SU-DHL-6 (cell line): Measurements from ENCODE around the gene RIC8B.

Source experiments
- H2AFZ ChIP-seq: fragments of 200-600 bp; sonication (generic); 2 replicates; pipeline ENCODE4 v1.6.1; 2014; ENCODE audit warnings: low read depth, mild to moderate bottlenecking, moderate library complexity, mixed read lengths, antibody characterized with exemption, low read length; ENCODE audit not compliant: severe bottlenecking
- H3F3A ChIP-seq: fragments of 200-600 bp; shearing (Covaris generic); 2 replicates; pipeline ENCODE4 v1.6.0; 2016; ENCODE audit warnings: antibody characterized with exemption, mild to moderate bottlenecking; ENCODE audit not compliant: insufficient read depth
- H3K27ac ChIP-seq: fragments of 200-600 bp; sonication (generic); 2 replicates; pipeline ENCODE4 v1.5.1; 2016; ENCODE audit warnings: low read depth, mild to moderate bottlenecking, low read length, moderate library complexity, mixed read lengths
- H3K27me3 ChIP-seq: fragments of 200-600 bp; sonication (generic), shearing (Covaris generic); 2 replicates; pipeline ENCODE4 v1.6.0; 2014; ENCODE audit warnings: mild to moderate bottlenecking, low read length
- H3K36me3 ChIP-seq: fragments of 200-600 bp; sonication (generic); 2 replicates; pipeline ENCODE4 v1.6.1; 2014; ENCODE audit warnings: mild to moderate bottlenecking, low read length, mixed read lengths
- H3K4me2 ChIP-seq: fragments of 300-600, 200-600 bp; shearing (Covaris generic), sonication (generic); 2 replicates; pipeline ENCODE4 v1.6.0; 2014; ENCODE audit warnings: low read length, low read depth, mild to moderate bottlenecking; ENCODE audit not compliant: poor library complexity, severe bottlenecking
- H3K4me3 ChIP-seq: fragments of 200-600 bp; sonication (generic); 2 replicates; pipeline ENCODE4 v1.5.1; 2014; ENCODE audit warnings: antibody characterized with exemption, low read length, mild to moderate bottlenecking, mixed read lengths; ENCODE audit not compliant: insufficient read depth, poor library complexity, severe bottlenecking
- H3K79me2 ChIP-seq: fragments of 200-600 bp; sonication (generic); 2 replicates; pipeline ENCODE4 v1.6.1; 2014; ENCODE audit warnings: mild to moderate bottlenecking, low read length, moderate library complexity; ENCODE audit not compliant: insufficient read depth
- H3K9ac ChIP-seq: fragments of 200-600 bp; sonication (generic); 2 replicates; pipeline ENCODE4 v1.7.0; 2014; ENCODE audit warnings: mild to moderate bottlenecking, low read length
- H3K9me2 ChIP-seq: fragments of 200-600 bp; sonication (generic); replicated peaks from 2 replicates; pipeline ENCODE4 v1.6.1; 2014; ENCODE audit warnings: low read length; ENCODE audit not compliant: insufficient read depth
- H3K9me3 ChIP-seq: fragments of 200-600 bp; sonication (generic); 2 replicates; pipeline ENCODE4 v1.6.1; 2014; ENCODE audit warnings: low read length, mixed read lengths; ENCODE audit not compliant: insufficient read depth
- H4K20me1 ChIP-seq: fragments of 200-600 bp; sonication (generic); 2 replicates; pipeline ENCODE4 v1.6.1; 2014; ENCODE audit warnings: low read depth, mild to moderate bottlenecking, antibody characterized with exemption, low read length, moderate library complexity, mixed read lengths
- CTCF ChIP-seq: fragments of 200-600 bp; sonication (generic); IDR thresholded peaks from one replicate; pipeline ENCODE4 v1.5.1; 2017; ENCODE audit warnings: antibody characterized with exemption, mild to moderate bottlenecking, low read length, moderate library complexity; ENCODE audit not compliant: insufficient read depth, poor library complexity, severe bottlenecking
- EZH2phosphoT487 ChIP-seq: fragments of 200-600 bp; sonication (generic), shearing (Covaris generic); conservative IDR thresholded peaks from 2 replicates; pipeline ENCODE4 v1.6.1; 2018; ENCODE audit warnings: mild to moderate bottlenecking, antibody characterized with exemption, low read length, moderate library complexity, mixed read lengths

The RIC8B gene

GRCh38 chr12:106816231-106816630, 41.7 kb downstream of the RIC8B start:
- no peaks in the 10 kb centered on the region for H3K9me3 ChIP-seq
- no peak for TF ChIP-seq EZH2phosphoT487
- no peak for TF ChIP-seq CTCF
- H3K27me3 ChIP-seq, result no peaks in the 10 kb centered on the region
- H3K27ac ChIP-seq, result no peak overlapping the region
- no peak overlapping the region for H3K9ac ChIP-seq
- no peaks in the 10 kb centered on the region for H3K36me3 ChIP-seq
- H3F3A ChIP-seq, result no peaks in the 10 kb centered on the region
- H3K4me3 ChIP-seq, result no peak overlapping the region
- no peaks in the 10 kb centered on the region for H4K20me1 ChIP-seq
- no peak overlapping the region for H2AFZ ChIP-seq
- H3K9me2 ChIP-seq, result no peaks in the 10 kb centered on the region
- no peaks in the 10 kb centered on the region for H3K79me2 ChIP-seq
- no peak overlapping the region for H3K4me2 ChIP-seq

- H3F3A ChIP-seq, result no peaks in the 10 kb centered on the region
- no peak for TF ChIP-seq CTCF
- TF ChIP-seq EZH2phosphoT487, result no peak
- H2AFZ ChIP-seq, result no peak overlapping the region
- no peak overlapping the region for H3K4me2 ChIP-seq
- H3K9ac ChIP-seq, result no peak overlapping the region
- no peaks in the 10 kb centered on the region for H3K9me3 ChIP-seq
- no peaks in the 10 kb centered on the region for H3K79me2 ChIP-seq
- H3K9me2 ChIP-seq, result no peaks in the 10 kb centered on the region
- H3K36me3 ChIP-seq, result no peaks in the 10 kb centered on the region
- no peak overlapping the region for H3K27ac ChIP-seq
- H3K4me3 ChIP-seq, result no peak overlapping the region
- no peaks in the 10 kb centered on the region for H3K27me3 ChIP-seq
- no peaks in the 10 kb centered on the region for H4K20me1 ChIP-seq
Observed at GRCh38 chr12:106819991-106820390, 45.5 kb downstream of the RIC8B start.

GRCh38 chr12:106831699-106832098, 57.2 kb downstream of the RIC8B start:
- no peak overlapping the region for H2AFZ ChIP-seq
- no peaks in the 10 kb centered on the region for H4K20me1 ChIP-seq
- no peak overlapping the region for H3K27ac ChIP-seq
- H3K4me3 ChIP-seq, result no peak overlapping the region
- no peaks in the 10 kb centered on the region for H3K27me3 ChIP-seq
- no peaks in the 10 kb centered on the region for H3F3A ChIP-seq
- no peaks in the 10 kb centered on the region for H3K9me3 ChIP-seq
- no peaks in the 10 kb centered on the region for H3K9me2 ChIP-seq
- no peak overlapping the region for H3K9ac ChIP-seq
- no peak overlapping the region for H3K4me2 ChIP-seq
- no peaks in the 10 kb centered on the region for H3K36me3 ChIP-seq
- TF ChIP-seq EZH2phosphoT487 (no peak), CTCF (no peak)
- H3K79me2 ChIP-seq, result no peaks in the 10 kb centered on the region

DNA sequence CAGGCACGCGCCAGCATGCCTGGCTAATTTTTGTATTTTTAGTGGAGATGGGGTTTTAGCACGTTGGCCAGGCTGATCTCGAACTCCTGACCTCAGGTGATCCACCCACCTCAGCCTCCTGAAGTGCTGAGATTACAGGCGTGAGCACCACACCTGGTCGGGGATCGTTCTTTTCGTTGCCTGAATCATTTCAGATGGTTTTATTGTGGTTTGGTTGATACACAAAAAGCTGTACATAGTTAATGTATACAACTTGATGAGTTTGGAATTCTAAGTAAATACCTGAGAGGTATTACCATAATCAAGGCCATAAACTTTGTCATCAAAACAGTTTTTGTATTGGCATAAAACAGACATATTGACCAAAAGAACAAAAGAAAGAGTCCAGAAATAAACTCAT, 63.3 kb downstream of the RIC8B start:
- TF ChIP-seq EZH2phosphoT487 (no peak), CTCF (no peak)
- Histone ChIP-seq H3F3A (no peaks in the 10 kb centered on the region), H3K9me2 (no peaks in the 10 kb centered on the region), H3K27ac (no peak overlapping the region), H3K27me3 (no peaks in the 10 kb centered on the region), H3K4me2 (no peak overlapping the region), H4K20me1 (no peaks in the 10 kb centered on the region), H3K9me3 (no peaks in the 10 kb centered on the region), H3K9ac (no peak overlapping the region), H2AFZ (no peak overlapping the region), H3K4me3 (no peak overlapping the region), H3K79me2 (no peaks in the 10 kb centered on the region), H3K36me3 (no peaks in the 10 kb centered on the region)
